NCI-H2081 treated with DMSO at 0.1 percent for 48 hours (cell line): ENCODE data around the gene CRIM1.

Experiments
- DNase-seq: peaks from one replicate; lab custom pipeline; 2025; lab: John Stamatoyannopoulos, UW

Gene CRIM1

DNA sequence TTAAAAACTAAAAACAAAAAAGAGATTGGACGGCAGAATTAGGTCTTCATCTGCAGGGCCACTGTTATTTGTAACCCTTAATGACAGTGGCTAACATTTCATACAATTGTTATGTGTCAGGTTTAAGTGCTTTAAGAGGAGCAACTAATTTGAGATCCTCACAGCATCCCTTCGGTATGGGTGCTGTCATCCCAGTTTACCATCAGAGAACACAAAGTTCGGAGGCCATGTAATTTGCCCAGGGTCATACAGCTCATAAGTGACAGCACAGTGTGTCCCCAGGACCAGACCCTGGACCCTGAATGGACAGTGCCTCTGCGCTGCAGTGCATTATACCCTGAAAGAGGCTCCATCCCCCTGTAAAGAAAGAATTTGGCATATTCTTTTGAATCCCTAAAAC, 127.7 kb downstream of the CRIM1 start:
- DNase-seq = no peak

DNA sequence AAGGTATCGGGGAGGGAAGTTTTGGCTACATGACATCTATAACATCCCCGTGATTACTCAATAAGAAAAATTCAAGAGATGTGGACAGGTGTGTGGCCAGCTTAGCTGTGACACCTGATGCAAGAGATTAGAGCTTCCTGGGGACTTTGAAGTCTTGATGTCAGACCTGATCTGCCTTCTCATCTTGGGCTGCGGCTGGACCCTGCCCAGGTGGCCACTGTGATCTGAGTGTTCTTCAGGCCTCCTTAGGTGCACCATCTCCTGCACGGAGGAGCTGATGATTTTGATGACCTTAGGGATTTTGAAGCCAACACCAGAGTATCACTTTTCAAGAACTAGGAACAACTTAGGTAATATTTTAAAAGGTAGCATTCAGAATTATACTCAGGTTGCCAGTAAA, 128.9 kb downstream of the CRIM1 start:
- no peak for DNase-seq

DNA sequence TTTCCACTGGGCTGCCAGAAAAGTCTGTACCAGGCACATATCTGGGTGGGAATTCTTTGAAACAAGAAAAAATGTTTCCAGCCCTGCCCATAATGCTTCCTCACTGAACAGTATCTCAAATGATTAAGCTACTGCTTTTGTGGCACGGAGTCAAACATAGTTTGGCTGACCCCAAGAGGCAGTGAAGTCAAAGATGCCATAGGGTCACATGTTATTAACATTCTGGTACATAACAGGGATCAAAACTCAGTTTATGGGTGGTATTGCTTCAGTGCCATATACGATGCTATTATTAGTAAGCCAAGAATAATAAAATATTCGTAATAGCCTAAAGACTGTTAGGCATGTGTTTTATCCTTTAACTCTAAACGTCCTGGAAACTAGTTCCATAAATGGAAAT, 129.9 kb downstream of the CRIM1 start:
- DNase-seq = no peak

GRCh38 chr2:36486521-36487044, 131.0 kb downstream of the CRIM1 start:
- DNase-seq = no peak

DNA sequence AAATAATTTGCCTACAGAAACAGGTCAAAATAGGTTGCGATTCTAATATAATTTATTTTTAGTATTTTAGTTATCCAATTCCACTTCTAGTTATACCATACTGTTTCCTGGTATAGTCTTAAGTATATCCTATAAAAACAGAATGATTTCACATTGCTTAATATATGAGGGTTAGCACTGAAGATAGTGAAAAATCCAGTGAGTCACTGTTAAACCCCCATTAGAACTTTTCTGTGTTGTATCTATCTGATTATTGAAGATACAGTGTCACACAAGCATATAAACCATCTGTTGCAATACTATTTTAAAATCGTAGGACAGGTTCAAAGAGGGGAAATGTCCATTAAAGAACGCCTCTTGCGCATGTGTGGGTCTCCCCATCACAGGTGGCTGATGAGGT, 132.4 kb downstream of the CRIM1 start:
- no peak for DNase-seq

DNA sequence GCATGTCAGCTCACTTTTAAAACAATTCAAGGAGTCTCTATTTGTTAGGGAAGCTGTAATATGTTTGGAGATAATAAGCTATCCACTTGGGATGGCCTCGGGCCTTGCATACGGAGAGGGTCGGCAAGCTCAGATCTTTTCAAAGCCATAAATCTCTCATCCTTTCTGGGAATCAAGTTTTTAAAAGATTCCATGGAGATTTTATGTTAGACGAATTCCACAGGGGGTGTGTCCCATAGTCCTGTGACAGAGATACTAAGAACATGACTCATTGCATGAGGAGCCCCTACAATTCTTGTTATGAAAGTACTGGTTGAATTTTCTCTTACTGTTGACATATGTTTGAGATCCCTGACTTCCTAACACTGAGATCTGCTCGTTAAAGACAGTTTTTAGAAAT, 133.7 kb downstream of the CRIM1 start:
- no peak for DNase-seq

DNA sequence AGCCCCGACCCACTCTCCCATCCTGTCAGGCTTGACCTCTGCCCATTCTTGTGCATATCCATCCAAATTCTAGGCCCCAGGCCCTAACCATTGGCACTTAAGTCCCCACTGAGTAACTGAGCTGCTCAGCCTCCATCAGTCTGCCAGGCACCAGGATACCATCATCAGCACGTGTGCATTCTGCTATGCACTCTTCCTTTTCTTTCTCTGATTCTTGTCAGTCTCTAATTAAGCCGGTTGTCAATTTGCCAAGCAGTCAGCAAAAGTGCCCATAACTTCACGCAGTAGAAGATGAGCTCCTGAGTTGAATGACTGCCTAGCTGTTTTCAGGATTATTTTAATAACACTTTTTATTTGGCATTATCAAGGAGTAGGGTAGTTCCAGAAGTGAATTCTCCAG, 135.2 kb downstream of the CRIM1 start:
- DNase-seq = no peak

DNA sequence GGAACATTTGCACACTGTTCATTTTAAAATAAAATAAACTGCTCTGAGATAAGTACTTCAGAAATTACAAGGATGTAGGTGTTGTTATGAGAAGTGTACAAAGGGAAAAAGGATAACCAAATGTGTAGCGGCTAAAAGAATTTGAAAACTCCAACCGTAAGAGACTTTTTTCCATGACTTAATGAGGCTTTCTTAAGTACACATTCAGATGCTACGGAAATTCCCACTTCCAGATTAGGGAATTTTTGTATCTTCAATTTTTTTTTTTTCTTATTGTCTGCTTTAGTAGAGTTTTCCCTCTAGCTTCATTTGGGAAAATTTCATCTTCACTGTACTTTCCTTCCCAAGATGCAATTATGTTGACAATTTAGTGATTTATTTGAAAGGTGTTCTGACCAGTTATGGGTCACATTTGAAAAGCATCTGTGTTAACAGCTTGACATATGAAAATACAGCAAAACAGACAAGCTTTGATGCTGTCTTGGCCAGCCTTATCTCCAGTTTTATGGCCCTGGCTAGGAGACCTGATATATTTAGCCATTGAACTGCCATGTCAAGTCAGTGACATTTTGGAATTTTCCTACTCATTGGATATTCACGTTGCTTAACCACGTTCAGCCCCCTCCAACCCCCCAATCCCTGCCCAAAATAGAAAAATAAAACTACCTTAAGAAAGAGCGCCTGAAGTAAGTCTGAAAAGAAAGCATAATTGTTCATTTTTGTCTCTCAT, 136.8 kb downstream of the CRIM1 start:
- no peak for DNase-seq

- no peak for DNase-seq
Measured at GRCh38 chr2:36493306-36493705, 137.7 kb downstream of the CRIM1 start.

GRCh38 chr2:36497570-36498163, 142.1 kb downstream of the CRIM1 start:
- no peak for DNase-seq

DNA sequence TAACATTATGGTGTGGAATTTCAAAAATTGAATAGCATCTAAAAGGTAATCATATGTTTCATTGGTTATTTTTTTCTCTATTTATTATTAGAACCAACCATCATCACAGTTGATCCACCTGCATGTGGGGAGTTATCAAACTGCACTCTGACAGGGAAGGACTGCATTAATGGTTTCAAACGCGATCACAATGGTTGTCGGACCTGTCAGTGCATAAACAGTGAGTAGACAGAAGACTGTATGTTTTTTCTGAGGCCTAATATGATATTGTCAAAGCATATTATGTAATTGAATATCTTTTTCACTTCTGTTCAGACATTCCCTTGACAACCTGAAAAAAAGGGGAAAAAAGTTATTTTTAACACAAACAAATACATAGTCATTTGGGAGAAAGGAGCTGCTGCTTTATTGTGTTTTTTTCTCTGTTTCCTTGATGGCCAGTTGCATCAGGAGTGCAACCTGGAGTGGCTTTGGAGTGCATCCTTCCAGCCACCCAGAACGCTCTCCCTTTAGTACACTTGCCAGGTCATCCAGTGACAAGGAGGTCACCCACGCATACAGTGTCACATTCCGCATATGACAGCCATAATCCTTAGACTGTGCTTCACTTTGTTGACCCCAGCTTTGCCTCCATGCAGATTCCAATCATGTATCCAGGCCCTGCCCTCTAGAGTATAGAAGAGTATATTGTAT, 143.7 kb downstream of the CRIM1 start:
- no peak for DNase-seq

DNA sequence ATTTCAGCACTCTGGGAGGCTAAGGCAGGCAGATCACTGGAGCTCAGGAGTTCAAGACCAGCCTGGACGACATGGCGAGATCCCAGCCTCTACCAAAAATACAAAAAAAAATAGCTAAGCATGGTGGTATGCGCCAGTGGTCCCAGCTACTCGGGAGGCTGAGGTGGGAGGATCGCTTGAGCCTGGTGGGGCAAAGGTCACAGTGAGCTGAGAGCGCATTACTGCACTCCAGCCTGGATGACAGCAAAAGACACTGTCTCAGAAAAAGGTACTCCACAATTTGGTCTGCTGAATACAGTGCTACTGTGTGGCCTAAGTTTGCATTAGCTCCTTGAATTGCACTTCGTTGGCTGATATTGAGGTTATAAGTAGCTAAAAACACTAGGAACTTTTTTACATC, 144.5 kb downstream of the CRIM1 start:
- DNase-seq = no peak

DNA sequence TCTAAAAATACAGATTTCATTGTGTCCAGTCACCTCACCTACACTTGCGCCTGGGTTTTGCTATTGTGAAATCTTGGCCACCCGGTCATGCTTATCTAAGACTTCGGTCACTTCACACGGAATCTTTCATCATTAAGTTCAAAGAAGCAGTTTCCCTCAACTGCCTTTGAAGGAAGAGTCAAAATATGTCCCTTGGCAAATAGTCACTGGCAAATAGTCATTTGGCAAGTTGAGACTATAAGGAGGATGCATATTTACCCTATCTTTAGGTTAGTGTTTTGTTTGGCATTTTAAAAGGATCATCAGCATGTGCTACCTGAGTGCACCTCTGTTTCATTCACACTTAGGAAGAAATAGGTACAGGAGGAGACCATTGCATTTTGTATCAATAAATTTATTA, 146.5 kb downstream of the CRIM1 start:
- DNase-seq = no peak

- no peak for DNase-seq
Measured at GRCh38 chr2:36507408-36507812, 151.8 kb downstream of the CRIM1 start.

DNA sequence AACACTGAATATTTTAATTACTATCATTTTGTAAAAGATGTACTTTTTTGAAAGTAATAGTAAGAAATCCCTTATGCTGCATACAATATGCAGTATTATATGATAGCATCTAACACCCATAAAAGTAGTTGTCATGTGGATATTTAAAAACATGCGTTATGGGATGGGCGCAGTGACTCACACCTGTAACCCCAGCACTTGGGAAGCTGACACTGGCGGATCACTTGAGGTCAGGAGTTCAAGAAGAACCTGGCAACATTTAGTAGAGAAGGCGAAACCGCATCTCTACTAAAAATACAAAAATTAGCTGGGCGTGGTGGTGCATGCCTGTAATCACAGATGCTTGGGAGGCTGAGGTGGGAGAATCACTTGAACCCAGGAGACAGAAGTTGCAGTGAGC, 153.5 kb downstream of the CRIM1 start:
- no peak for DNase-seq

DNA sequence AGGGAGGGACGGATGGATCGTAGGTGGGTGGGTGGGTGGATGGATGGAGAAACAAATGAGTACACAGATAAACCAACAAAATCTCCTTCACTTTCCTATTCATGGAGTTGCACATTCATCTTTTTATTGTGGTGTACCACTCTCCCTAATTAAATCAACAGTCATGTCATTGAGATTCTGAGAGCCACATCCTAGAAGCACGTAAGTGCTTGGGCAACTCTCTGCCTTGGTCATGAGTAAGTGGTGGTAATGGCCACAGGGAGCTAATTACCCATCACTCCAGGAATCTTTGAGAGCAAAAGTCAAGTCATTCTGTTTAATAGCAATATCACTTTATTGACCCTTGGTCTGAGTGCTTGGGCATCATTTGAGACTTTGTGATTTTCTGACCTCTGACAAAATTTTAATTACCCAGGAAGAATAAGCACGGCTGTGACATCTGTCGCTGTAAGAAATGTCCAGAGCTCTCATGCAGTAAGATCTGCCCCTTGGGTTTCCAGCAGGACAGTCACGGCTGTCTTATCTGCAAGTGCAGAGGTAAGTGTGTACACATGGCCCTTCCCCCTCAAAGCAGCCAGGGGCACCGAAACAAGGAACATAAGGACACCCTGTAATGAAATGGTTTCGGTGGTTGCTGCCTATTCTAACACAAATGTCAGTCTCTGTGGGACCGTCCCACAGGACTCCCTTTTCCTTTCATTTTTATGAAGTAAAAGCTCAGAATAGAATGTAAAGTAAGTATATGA, 156.5 kb downstream of the CRIM1 start:
- DNase-seq = no peak

DNA sequence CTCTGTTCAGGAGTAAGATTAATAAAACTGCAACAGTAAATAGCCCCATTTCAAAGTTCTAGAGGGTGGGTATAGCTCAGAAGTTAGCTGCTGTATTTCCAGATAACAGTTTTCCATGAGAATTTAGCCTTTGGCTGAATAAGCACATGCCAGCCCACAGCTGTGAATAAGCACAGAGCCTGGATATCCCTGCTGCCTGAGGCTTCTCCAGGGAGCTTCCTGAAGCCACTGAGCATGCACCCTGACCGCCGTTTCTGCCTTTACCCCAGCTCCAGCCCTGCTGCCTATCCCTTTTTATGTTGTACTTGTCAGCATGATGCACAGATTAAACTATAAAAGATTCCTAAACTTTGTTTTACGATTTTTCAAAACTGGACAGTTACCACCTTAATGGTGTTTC, 157.1 kb downstream of the CRIM1 start:
- DNase-seq = no peak

- no peak for DNase-seq
Measured at GRCh38 chr2:36513661-36514060, 158.1 kb downstream of the CRIM1 start.

- DNase-seq = no peak
Measured at GRCh38 chr2:36515538-36515937, 160.0 kb downstream of the CRIM1 start.

DNA sequence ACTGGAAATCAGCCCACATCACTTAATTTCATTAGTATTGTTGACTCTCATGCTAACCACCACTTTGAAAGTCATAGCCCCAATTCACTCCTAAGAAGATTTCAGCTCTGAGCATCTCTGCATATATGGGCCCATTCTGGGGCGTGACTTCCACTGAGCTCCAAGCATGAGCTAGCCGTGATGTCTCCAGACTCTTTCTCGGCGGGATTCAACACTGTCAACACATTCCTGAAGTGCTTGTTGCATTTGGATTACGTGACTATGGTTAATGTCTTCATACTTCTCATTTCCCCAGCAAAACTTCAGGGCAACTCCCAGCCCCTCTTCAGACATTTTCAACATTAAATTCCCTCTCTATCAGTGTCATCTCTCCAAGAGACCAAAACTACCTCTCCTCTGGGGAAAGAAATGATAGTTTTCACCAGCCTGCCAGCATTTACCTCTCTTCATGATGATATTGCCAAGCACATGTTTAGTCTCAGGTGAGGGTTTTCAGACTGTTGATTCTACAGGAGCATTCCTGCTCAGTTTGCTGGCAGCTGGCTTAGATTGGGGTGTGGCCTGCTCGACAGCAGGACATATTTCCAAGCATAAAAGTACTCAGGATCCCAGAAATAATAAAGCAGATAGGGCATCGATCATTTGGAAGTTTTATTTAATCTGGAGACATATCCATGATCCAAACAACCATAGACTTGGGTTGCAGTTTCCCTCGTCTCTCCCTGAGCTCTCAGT, 160.7 kb downstream of the CRIM1 start:
- no peak for DNase-seq

DNA sequence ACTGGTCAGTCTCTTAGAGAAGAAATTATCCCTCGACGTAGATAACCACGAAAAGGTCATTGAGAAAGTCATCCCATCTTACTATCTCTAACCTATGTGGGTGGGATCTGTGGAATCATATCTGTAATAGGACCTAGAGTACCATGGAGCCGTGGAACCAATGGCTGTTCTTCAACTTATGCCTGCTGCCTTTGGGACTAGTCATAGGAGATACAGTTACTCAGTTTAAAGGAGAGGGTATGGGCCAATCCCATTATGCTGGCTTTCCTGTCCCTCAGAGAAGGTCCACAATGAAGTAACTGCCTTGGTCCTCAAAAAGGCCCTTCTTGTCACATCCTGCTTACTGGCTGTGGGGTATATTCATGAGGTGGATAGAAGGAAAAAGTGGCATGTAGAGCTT, 164.9 kb downstream of the CRIM1 start:
- DNase-seq = no peak

DNA sequence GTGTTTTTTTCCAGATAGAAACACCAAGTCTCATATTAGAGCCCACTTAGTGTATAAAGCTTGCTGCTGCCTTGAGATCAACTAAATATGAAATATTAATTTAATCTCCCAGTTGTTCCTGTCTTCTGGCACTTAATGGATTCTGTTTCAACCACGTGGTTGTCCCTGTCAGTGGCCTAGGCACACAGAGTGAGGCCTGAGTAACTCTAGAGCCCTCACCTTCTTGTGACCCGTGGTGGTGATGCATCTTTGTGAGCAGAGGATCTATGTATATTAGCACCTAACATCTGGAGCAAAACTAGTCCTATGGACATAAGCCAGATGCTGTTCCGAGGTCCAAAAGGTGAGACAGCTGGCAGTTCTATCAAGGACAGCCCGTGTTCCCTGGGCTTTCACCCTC, 167.6 kb downstream of the CRIM1 start:
- DNase-seq = no peak
